Type B pancreatic cell (in vitro differentiated cells): ENCODE data around the gene ANGEL1. TPM values are rescaled to one million over a fixed set of nuclear protein-coding genes. Genes with fewer than 3 reads are reported as not detected.

ENCODE experiments used
- DNase-seq: peaks from one replicate; pipeline ENCODE4 v3.0.0; 2021; ENCODE audit warnings: mixed read lengths; ENCODE audit not compliant: unreplicated experiment; ENCODE audit errors: extremely low spot score
- H3K27ac Mint-ChIP-seq: 2 replicates; pipeline ENCODE4 v1.8.0; 2021; ENCODE audit warnings: mild to moderate bottlenecking, mixed read lengths
- H3K27me3 Mint-ChIP-seq: 2 replicates; pipeline ENCODE4 v1.8.0; 2021; ENCODE audit warnings: mixed read lengths
- H3K36me3 Mint-ChIP-seq: 2 replicates; pipeline ENCODE4 v1.8.0; 2021; ENCODE audit warnings: mixed read lengths
- H3K4me1 Mint-ChIP-seq: one replicate; pipeline ENCODE4 v1.8.0; 2021; ENCODE audit warnings: mixed read lengths; ENCODE audit not compliant: unreplicated experiment
- H3K4me3 Mint-ChIP-seq: 2 replicates; pipeline ENCODE4 v1.8.0; 2021; ENCODE audit warnings: mild to moderate bottlenecking, mixed read lengths
- H3K9me3 Mint-ChIP-seq: 2 replicates; pipeline ENCODE4 v1.8.0; 2021; ENCODE audit warnings: mixed read lengths
- total RNA-seq: library from RNA; stranded (reverse); gene quantifications from 2 replicates; pipeline ENCODE4 v1.2.1, GENCODE V29; 2021; ENCODE audit warnings: low replicate concordance
- TF ChIP-seq, protein P1 (sequence below): fragments of 200-600 bp; sonication (generic); conservative IDR thresholded peaks from 2 replicates; pipeline ENCODE4 v1.5.0; 2021; ENCODE audit warnings: antibody characterized with exemption, mild to moderate bottlenecking

The ANGEL1 gene
- total RNA-seq, 1 donor from 2014 or later, result 28.4 TPM

DNA sequence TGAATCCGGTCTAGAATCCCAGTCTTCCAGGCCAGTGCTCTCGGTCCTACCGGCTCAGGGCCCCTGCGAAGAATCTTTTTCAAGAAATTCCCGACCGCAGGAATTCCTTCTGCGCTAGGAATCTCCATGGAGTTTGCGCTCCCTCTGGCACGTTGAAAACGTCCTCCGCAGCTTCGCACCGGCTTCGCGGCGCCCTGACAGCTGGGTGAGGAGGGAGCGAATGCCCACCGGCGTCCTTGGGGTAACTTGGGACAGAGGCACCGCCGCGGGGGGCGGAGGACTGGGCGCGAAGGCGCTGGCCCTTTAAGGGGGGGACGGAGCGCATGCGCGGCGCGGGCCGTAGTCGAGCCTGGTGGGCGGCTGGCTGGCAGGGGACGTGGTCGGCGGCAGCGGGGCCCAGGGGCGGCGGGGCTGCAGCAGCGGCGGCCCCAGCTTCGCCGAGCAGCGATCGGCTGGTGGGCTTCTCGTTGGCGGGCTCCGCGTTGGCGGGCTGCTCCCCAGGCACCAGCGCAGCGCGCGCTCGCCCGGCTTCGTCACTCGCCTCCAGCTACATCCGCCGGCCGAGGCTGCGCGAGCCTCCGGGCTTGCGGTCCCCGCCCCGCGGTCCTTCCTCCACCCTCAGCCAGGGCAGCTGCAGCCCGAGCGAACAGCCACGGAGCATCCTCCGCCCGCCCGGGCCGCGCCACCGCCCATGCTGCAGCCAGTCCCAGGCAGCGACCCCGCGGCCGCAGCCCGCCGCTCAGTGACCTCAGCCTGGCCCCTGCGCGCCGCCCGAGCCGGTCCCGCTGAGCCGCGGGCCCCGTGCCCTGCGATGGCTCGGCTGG lies 51.3 kb downstream of the ANGEL1 start, which contains the start of gene VASH1:
VASH1 (plus strand) TSS at position 333 of the 824 bp plus-strand sequence. CDS start 1,354 bp downstream, outside the sequence.
- Mint-ChIP-seq H3K4me3 (peak within 1 kb of the TSS; percentile 91), H3K36me3 (peaks cover 3% of the 10 kb centered on the region), H3K4me1 (peaks cover 20% of the 10 kb centered on the region), H3K9me3 (peaks cover 4% of the 10 kb centered on the region), H3K27ac (peak within 1 kb of the TSS; percentile 36), H3K27me3 (peaks cover 56% of the 10 kb centered on the region)
- TF ChIP-seq, protein P1, sequence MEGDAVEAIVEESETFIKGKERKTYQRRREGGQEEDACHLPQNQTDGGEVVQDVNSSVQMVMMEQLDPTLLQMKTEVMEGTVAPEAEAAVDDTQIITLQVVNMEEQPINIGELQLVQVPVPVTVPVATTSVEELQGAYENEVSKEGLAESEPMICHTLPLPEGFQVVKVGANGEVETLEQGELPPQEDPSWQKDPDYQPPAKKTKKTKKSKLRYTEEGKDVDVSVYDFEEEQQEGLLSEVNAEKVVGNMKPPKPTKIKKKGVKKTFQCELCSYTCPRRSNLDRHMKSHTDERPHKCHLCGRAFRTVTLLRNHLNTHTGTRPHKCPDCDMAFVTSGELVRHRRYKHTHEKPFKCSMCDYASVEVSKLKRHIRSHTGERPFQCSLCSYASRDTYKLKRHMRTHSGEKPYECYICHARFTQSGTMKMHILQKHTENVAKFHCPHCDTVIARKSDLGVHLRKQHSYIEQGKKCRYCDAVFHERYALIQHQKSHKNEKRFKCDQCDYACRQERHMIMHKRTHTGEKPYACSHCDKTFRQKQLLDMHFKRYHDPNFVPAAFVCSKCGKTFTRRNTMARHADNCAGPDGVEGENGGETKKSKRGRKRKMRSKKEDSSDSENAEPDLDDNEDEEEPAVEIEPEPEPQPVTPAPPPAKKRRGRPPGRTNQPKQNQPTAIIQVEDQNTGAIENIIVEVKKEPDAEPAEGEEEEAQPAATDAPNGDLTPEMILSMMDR, result no peak
- peak; percentile 79 for DNase-seq

- peaks cover 61% of the 10 kb centered on the region for H3K27me3 Mint-ChIP-seq
- H3K9me3 Mint-ChIP-seq, result peaks cover 4% of the 10 kb centered on the region
- peak overlapping the region; percentile 36 for H3K27ac Mint-ChIP-seq
- H3K36me3 Mint-ChIP-seq, result peaks cover 3% of the 10 kb centered on the region
- TF ChIP-seq, protein P1, result no peak
- DNase-seq, result peak; percentile 54
- H3K4me1 Mint-ChIP-seq, result peaks cover 20% of the 10 kb centered on the region
- H3K4me3 Mint-ChIP-seq, result peak overlapping the region; percentile 84
Measured at GRCh38 chr14:76760331-76761135, 52.1 kb downstream of the ANGEL1 start.

DNA sequence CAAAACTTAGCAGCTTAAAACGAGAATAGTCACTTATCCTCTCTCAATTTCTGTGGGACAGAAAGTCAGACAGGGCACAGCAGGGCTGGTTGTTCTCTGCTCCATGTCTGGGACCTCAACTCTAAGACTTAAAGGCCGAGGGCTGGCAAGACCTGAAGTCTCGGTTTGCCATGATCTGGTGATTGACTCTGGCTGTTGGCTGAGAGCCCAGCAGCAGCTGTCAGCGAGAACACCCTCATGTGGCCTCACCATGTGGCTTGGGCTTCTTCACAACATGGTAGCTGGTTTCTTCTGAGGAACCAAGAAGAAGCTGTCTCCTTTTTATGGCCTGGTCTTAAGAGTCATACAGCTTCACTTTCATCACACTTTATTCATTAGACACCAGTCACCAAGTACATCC lies 53.1 kb downstream of the ANGEL1 start:
- no peak for DNase-seq
- Mint-ChIP-seq H3K4me1 (peaks cover 20% of the 10 kb centered on the region), H3K9me3 (peaks cover 4% of the 10 kb centered on the region), H3K27ac (no peak overlapping the region), H3K36me3 (no peaks in the 10 kb centered on the region), H3K4me3 (no peak overlapping the region), H3K27me3 (peaks cover 60% of the 10 kb centered on the region)
- TF ChIP-seq, protein P1, result no peak

- Mint-ChIP-seq H3K9me3 (peaks cover 4% of the 10 kb centered on the region), H3K4me3 (no peak overlapping the region), H3K27me3 (peaks cover 43% of the 10 kb centered on the region), H3K4me1 (no peaks in the 10 kb centered on the region), H3K27ac (no peak overlapping the region), H3K36me3 (no peaks in the 10 kb centered on the region)
- no peak for DNase-seq
- TF ChIP-seq, protein P1, result no peak
Measured at GRCh38 chr14:76756371-76756750, 56.3 kb downstream of the ANGEL1 start.

- peaks cover 40% of the 10 kb centered on the region for H3K27me3 Mint-ChIP-seq
- H3K4me3 Mint-ChIP-seq, result no peak overlapping the region
- TF ChIP-seq, protein P1, result no peak
- H3K9me3 Mint-ChIP-seq, result peaks cover 4% of the 10 kb centered on the region
- no peaks in the 10 kb centered on the region for H3K4me1 Mint-ChIP-seq
- H3K27ac Mint-ChIP-seq, result no peak overlapping the region
- DNase-seq, result no peak
- no peaks in the 10 kb centered on the region for H3K36me3 Mint-ChIP-seq
Measured at GRCh38 chr14:76755610-76756370, 56.9 kb downstream of the ANGEL1 start.
